ENCODE results near the gene MSRB1.
"Not testable (repeated sequence)": the region's sequence is repeated elsewhere in the genome, so short reads cannot be mapped to it uniquely, and the experiment has no call there.

MSRB1 gene

GRCh38 chr16:1978476-1979120 is 35.6 kb upstream of the MSRB1 start:
- DNase-seq = no peak

- DNase-seq = no peak
Observed at GRCh38 chr16:1977875-1978268, 34.9 kb upstream of the MSRB1 start.

GRCh38 chr16:1976951-1977874 is 34.2 kb upstream of the MSRB1 start:
- DNase-seq = no peak

- DNase-seq = no peak
Observed at GRCh38 chr16:1976216-1976520, 33.2 kb upstream of the MSRB1 start.

GRCh38 chr16:1975432-1976215 is 32.6 kb upstream of the MSRB1 start:
- no peak for DNase-seq

- DNase-seq = no peak
Observed at GRCh38 chr16:1974157-1975070, 31.4 kb upstream of the MSRB1 start.

GRCh38 chr16:1973461-1974156 is 30.6 kb upstream of the MSRB1 start:
- no peak for DNase-seq

GRCh38 chr16:1972490-1972877 is 29.5 kb upstream of the MSRB1 start:
- no peak for DNase-seq

GRCh38 chr16:1971796-1972489 is 28.9 kb upstream of the MSRB1 start, which contains the start of gene TBL3:
Gene TBL3, plus strand, starts transcription at chr16:1972053. Its CDS starts 112 bp downstream, at chr16:1972165.
- peak; percentile 96 to 97 for DNase-seq

- DNase-seq = no peak
Observed at GRCh38 chr16:1968146-1968953, 25.4 kb upstream of the MSRB1 start.

GRCh38 chr16:1966460-1966859 is 23.5 kb upstream of the MSRB1 start, which contains the start of gene RNF151:
Gene RNF151, plus strand, starts transcription at chr16:1966856. Its CDS starts 26 bp downstream, at chr16:1966882.
- DNase-seq = no peak

GRCh38 chr16:1965396-1966001 is 22.5 kb upstream of the MSRB1 start:
- DNase-seq = no peak

GRCh38 chr16:1964506-1965395 is 21.8 kb upstream of the MSRB1 start, which contains the start of gene RPS2:
Gene RPS2, minus strand, starts transcription at chr16:1964826. Its CDS starts 201 bp downstream, at chr16:1964625.
- DNase-seq = peak; percentile 99

- no peak for DNase-seq
Observed at GRCh38 chr16:1963806-1964505, 21.0 kb upstream of the MSRB1 start.

- DNase-seq = not testable (repeated sequence)
Observed at GRCh38 chr16:1962161-1963153, 19.5 kb upstream of the MSRB1 start.

- no peak for DNase-seq
Observed at GRCh38 chr16:1961651-1962067, 18.7 kb upstream of the MSRB1 start.

Measured in NCI-H187 (cell line).